Keratinocyte (primary cell): Measurements from ENCODE around the gene FOXM1. TPM values are rescaled to one million over a fixed set of nuclear protein-coding genes. Genes with fewer than 3 reads are reported as not detected.
A peak's percentile ranks its signal among the peaks of the same experiment; 100 is the strongest.

Experiments used
- DNase-seq: peaks from one replicate; pipeline ENCODE4 v3.0.0-alpha.2; 2011; ENCODE audit warnings: low read depth, missing footprints, low spot score
- FAIRE-seq: peaks from 2 replicates; lab custom pipeline; 2011; peaks lifted over from hg19 to GRCh38; lab: Jason Lieb, UNC
- H2AFZ ChIP-seq: 2 replicates; pipeline ENCODE4 v1.6.0; 2012; ENCODE audit warnings: low read length, control low read depth, inconsistent platforms; ENCODE audit not compliant: control insufficient read depth
- H3K27ac ChIP-seq: 2 replicates; pipeline ENCODE4 v1.5.1; 2011; ENCODE audit warnings: low read length; ENCODE audit not compliant: control insufficient read depth, insufficient read depth
- H3K27me3 ChIP-seq: 3 replicates; pipeline ENCODE4 v1.6.0; 2011; ENCODE audit warnings: low read length; ENCODE audit not compliant: control insufficient read depth, insufficient read depth; ENCODE audit errors: extremely low read depth
- H3K36me3 ChIP-seq, 2 experiments: 2 replicates in 1 of 2; 3 replicates in 1 of 2; pipeline ENCODE4 v1.5.1; 2011; ENCODE audit warnings: low read length in 2 of 2, mild to moderate bottlenecking in 1 of 2; ENCODE audit not compliant: control insufficient read depth in 2 of 2, insufficient read depth in 2 of 2; ENCODE audit errors: extremely low read depth in 1 of 2
- H3K4me1 ChIP-seq: 3 replicates; pipeline ENCODE4 v1.5.1; 2011; ENCODE audit warnings: low read length; ENCODE audit not compliant: control insufficient read depth, insufficient read depth; ENCODE audit errors: extremely low read depth
- H3K4me2 ChIP-seq: 3 replicates; pipeline ENCODE4 v1.6.0; 2011; ENCODE audit warnings: low read depth, low read length; ENCODE audit not compliant: control insufficient read depth, insufficient read depth; ENCODE audit errors: extremely low read depth
- H3K4me3 ChIP-seq, 3 experiments: fragments of 200-600 bp in 1 of 3; sonication (generic) in 1 of 3; 2 replicates in 2 of 3; 3 replicates in 1 of 3; pipeline ENCODE4 v1.5.1; 2011 to 2016; ENCODE audit warnings: low read length in 3 of 3, mild to moderate bottlenecking in 3 of 3, control low read depth in 2 of 3, inconsistent platforms in 1 of 3, low read depth in 1 of 3, mixed read lengths in 1 of 3, mixed run types in 1 of 3, moderate library complexity in 1 of 3; ENCODE audit not compliant: control insufficient read depth in 2 of 3, insufficient read depth in 2 of 3; ENCODE audit errors: extremely low read depth in 1 of 3
- H3K79me2 ChIP-seq: 2 replicates; pipeline ENCODE4 v1.6.0; 2012; ENCODE audit warnings: low read length; ENCODE audit not compliant: control insufficient read depth, insufficient read depth
- H3K9ac ChIP-seq: 3 replicates; pipeline ENCODE4 v1.6.0; 2011; ENCODE audit warnings: low read length; ENCODE audit not compliant: control insufficient read depth, insufficient read depth; ENCODE audit errors: extremely low read depth
- H3K9me1 ChIP-seq: 3 replicates; pipeline ENCODE4 v1.6.0; 2011; ENCODE audit warnings: low read length; ENCODE audit not compliant: control insufficient read depth, insufficient read depth; ENCODE audit errors: extremely low read depth
- H3K9me3 ChIP-seq: 2 replicates; pipeline ENCODE4 v1.5.1; 2012; ENCODE audit warnings: low read depth, low read length; ENCODE audit not compliant: control insufficient read depth
- H4K20me1 ChIP-seq: 3 replicates; pipeline ENCODE4 v1.6.0; 2011; ENCODE audit warnings: low read length; ENCODE audit not compliant: control insufficient read depth, insufficient read depth; ENCODE audit errors: extremely low read depth
- EZH2 ChIP-seq: IDR thresholded peaks from one replicate; pipeline ENCODE4 v1.6.1; 2012; ENCODE audit warnings: inconsistent platforms, mild to moderate bottlenecking, low read length, moderate library complexity
- dilution Hi-C: fragments of 300-500 bp; cut with MboI; formaldehyde crosslinking; loops from one replicate; pipeline ENCODE4 v1.7.0; 2020; ENCODE audit warnings: low sequenced_read_pairs; ENCODE audit not compliant: extremely low pct_ligation_motif_present
- polyA plus RNA-seq, 5 experiments: library from polyadenylated mRNA; depleted of rRNA in 3 of 5; stranded (reverse) in 3 of 5; stranded (forward) in 1 of 5; unstranded in 1 of 5; fragments of >200 nt; gene quantifications; 1 replicate in 1 of 5; 2 replicates in 3 of 5; 3 replicates in 1 of 5; pipeline versions ENCODE4 v1.2.1 to v1.2.3, GENCODE V29; 2011 to 2012; ENCODE audit warnings: missing spikeins in 2 of 5, low read depth in 1 of 5, low replicate concordance in 1 of 5
- TF ChIP-seq, protein P1 (sequence below), 3 experiments: IDR thresholded peaks in 1 of 3; conservative IDR thresholded peaks in 1 of 3; optimal IDR thresholded peaks in 1 of 3; 2 replicates in 2 of 3; 3 replicates in 1 of 3; pipeline versions ENCODE3 to v1.5.1; 2011; ENCODE audit warnings: low read length in 3 of 3, mild to moderate bottlenecking in 3 of 3, moderate library complexity in 2 of 3, control low read depth in 1 of 3, inconsistent platforms in 1 of 3; ENCODE audit not compliant: insufficient read depth in 2 of 3; ENCODE audit errors: extremely low read depth in 1 of 3

The FOXM1 gene
- polyA plus RNA-seq, 1 donor (not counting 4 experiments of a cell fraction or from before 2014, with no cell fraction given) = 9.0 TPM

GRCh38 chr12:2811801-2812200 lies 65.2 kb downstream of the FOXM1 start:
- Histone ChIP-seq H3K9me3 (no peaks in the 10 kb centered on the region), H3K4me2 (peak overlapping the region; percentile 96), H3K4me1 (peaks cover 5% of the 10 kb centered on the region), H3K9me1 (no peaks in the 10 kb centered on the region), H3K27me3 (no peaks in the 10 kb centered on the region), H4K20me1 (no peaks in the 10 kb centered on the region), H3K79me2 (peaks cover 20% of the 10 kb centered on the region), H3K36me3 (peaks cover 2 to 4% of the 10 kb centered on the region in 2 experiments), H3K4me3 (peak overlapping the region; percentile 80 to 85 (median 80)), H3K27ac (no peak overlapping the region), H2AFZ (peak overlapping the region; percentile 54), H3K9ac (no peak overlapping the region)
- FAIRE-seq (no peak), DNase-seq (no peak)
- dilution Hi-C loops = no loop called here
- TF ChIP-seq EZH2 = no peak
- TF ChIP-seq, protein P1, sequence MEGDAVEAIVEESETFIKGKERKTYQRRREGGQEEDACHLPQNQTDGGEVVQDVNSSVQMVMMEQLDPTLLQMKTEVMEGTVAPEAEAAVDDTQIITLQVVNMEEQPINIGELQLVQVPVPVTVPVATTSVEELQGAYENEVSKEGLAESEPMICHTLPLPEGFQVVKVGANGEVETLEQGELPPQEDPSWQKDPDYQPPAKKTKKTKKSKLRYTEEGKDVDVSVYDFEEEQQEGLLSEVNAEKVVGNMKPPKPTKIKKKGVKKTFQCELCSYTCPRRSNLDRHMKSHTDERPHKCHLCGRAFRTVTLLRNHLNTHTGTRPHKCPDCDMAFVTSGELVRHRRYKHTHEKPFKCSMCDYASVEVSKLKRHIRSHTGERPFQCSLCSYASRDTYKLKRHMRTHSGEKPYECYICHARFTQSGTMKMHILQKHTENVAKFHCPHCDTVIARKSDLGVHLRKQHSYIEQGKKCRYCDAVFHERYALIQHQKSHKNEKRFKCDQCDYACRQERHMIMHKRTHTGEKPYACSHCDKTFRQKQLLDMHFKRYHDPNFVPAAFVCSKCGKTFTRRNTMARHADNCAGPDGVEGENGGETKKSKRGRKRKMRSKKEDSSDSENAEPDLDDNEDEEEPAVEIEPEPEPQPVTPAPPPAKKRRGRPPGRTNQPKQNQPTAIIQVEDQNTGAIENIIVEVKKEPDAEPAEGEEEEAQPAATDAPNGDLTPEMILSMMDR (optimal IDR thresholded peaks at IDR 0.05 in 1 of 3, IDR thresholded peaks at IDR 0.05 in 1 of 3, conservative IDR thresholded peaks at IDR 0.05 in 1 of 3; ENCODE audit: extremely low read depth in 1 of 3, insufficient read depth in 2 of 3, low read length in 3 of 3) = no peak

Other genes with a start within 250 kb of the FOXM1 start
- gene FKBP4, start 82.2 kb downstream of the FOXM1 start, polyA plus RNA-seq = 60.7 to 81.3 TPM (median 80.8 TPM) in 3 replicates
- gene ITFG2, start 64.5 kb downstream of the FOXM1 start, polyA plus RNA-seq = 9.5 to 17.5 TPM (median 13.0 TPM) in 3 replicates
- not detected in 3 replicates for gene NRIP2, start 42.1 kb downstream of the FOXM1 start, polyA plus RNA-seq
- not detected in 3 replicates for gene TEX52, start 20.1 kb downstream of the FOXM1 start, polyA plus RNA-seq
- gene RHNO1, start within 50 bp of the FOXM1 start, polyA plus RNA-seq = 20.0 to 25.6 TPM (median 23.4 TPM) in 3 replicates
- gene TULP3, start 13.7 kb upstream of the FOXM1 start, polyA plus RNA-seq = 13.0 to 16.6 TPM (median 16.0 TPM) in 3 replicates
- 4.0 to 12.6 TPM (median 8.1 TPM) in 3 replicates for gene TEAD4, start 82.2 kb upstream of the FOXM1 start, polyA plus RNA-seq
- gene TSPAN9, start 200.2 kb upstream of the FOXM1 start, polyA plus RNA-seq = 27.5 to 39.5 TPM (median 36.2 TPM) in 3 replicates